Measurements from ENCODE around the gene DENND1A.

The DENND1A gene

DNA sequence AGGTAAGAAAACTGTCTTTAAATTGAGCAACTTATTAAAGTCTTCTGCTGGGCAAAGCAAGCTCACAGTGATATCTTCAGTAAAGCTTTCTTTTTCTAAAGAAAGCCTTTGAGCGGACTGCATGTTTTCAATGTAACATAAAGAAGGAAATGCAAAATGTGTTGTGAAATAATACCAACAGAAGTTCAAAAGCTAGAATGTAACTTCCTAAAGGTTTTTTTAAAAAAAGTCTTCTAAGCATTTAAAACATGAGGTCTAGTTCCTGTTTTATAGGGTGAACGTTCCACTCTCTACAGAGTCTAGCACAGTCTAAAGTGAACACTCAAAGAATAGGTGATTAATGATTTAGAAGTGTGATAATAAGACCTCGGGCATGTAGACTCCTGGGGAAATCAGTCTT is 62.9 kb downstream of the DENND1A start:
- TF ChIP-seq, protein P1, sequence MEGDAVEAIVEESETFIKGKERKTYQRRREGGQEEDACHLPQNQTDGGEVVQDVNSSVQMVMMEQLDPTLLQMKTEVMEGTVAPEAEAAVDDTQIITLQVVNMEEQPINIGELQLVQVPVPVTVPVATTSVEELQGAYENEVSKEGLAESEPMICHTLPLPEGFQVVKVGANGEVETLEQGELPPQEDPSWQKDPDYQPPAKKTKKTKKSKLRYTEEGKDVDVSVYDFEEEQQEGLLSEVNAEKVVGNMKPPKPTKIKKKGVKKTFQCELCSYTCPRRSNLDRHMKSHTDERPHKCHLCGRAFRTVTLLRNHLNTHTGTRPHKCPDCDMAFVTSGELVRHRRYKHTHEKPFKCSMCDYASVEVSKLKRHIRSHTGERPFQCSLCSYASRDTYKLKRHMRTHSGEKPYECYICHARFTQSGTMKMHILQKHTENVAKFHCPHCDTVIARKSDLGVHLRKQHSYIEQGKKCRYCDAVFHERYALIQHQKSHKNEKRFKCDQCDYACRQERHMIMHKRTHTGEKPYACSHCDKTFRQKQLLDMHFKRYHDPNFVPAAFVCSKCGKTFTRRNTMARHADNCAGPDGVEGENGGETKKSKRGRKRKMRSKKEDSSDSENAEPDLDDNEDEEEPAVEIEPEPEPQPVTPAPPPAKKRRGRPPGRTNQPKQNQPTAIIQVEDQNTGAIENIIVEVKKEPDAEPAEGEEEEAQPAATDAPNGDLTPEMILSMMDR (IDR thresholded peaks at IDR 0.05; ENCODE audit: low read depth, low read length, missing control alignments), result no peak
- in situ Hi-C loops (cut with HindIII; ENCODE audit: low sequenced_read_pairs), result no loop called here
- DNase-seq (ENCODE audit: low read depth), result no peak
- no peak overlapping the region for H3K4me3 ChIP-seq (ENCODE audit: low read depth, low read length)

DNA sequence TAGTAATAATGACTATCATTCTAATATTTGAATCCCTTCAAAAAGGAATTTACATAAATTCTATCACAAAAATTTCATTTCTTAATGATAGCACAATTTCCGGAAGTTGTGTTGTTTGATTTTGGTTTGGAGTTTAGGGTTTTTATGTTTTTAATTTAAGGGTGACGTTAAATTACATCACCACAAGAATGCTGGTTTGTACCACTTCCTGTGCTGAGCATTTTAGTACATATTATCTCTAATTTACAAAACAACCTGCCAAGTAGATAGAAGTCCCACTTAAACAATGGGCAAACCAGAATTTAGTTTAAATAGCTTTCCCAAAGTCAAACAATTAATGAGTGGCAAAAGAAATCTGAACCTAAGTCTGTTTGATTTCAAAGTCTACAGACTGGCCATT is 63.4 kb downstream of the DENND1A start:
- no peak overlapping the region for H3K4me3 ChIP-seq (ENCODE audit: low read depth, low read length)
- in situ Hi-C loops (cut with HindIII; ENCODE audit: low sequenced_read_pairs), result no loop called here
- TF ChIP-seq, protein P1 (IDR thresholded peaks at IDR 0.05; ENCODE audit: low read depth, low read length, missing control alignments), result no peak
- DNase-seq (ENCODE audit: low read depth), result no peak

DNA sequence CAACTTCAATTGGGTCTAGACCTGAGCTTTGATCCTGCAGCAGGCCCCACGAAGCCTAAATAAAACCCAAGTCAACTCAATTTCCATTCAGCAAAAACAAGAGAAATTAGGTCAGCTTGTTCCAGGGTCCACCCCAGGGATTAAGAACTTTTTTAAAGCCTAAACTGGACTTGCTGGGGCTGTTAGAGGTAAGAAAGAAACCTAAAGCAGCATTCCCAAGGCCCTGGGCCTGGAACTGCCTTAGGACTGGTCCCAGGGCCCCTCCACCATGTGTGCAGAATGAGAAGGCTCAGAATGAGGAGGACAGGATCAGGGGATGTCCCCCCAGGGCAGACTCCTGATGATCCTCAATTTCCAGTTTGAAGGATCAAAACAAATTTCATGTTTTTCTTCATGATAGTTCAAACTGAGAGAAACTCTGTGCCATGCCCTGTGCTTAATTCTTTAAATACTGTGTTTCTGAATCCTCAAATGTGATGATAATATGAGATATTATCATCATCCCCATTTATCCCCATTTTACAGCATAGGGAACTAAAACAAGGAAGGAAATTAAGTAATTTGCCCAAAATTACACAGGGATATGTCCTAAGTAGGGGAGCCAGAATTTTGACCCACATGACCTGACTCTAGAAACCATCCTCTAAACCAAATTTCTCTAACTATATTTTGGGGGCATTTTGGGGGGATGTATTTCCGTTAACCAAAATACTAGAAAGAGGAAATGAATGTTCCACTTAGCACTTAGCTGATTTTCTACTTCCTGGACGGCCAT is 64.5 kb downstream of the DENND1A start:
- TF ChIP-seq, protein P1 (IDR thresholded peaks at IDR 0.05; ENCODE audit: low read depth, low read length, missing control alignments), result no peak
- DNase-seq (ENCODE audit: low read depth), result no peak
- H3K4me3 ChIP-seq (ENCODE audit: low read depth, low read length), result no peak overlapping the region
- in situ Hi-C loops (cut with HindIII; ENCODE audit: low sequenced_read_pairs), result no loop called here

DNA sequence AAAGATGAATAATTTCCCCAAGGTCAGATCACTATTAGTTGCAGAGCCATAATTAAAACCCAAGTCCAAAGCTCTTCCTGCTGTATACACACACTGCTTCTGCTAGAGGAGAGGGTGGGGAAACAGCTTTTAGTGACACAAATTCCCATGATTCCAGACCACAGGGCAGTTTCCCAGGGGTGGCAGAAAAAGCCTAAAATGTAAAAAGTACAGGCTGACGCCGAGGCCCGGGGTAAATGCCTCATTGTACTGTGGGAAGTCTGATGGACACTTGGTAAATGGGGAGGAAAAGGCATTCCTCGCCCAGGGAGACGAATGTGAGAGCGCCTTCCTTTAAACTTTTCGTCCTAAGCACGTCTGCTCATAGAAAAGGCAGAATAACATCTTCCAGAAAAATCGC is 65.7 kb downstream of the DENND1A start:
- no peak overlapping the region for H3K4me3 ChIP-seq (ENCODE audit: low read depth, low read length)
- TF ChIP-seq, protein P1 (IDR thresholded peaks at IDR 0.05; ENCODE audit: low read depth, low read length, missing control alignments), result no peak

DNA sequence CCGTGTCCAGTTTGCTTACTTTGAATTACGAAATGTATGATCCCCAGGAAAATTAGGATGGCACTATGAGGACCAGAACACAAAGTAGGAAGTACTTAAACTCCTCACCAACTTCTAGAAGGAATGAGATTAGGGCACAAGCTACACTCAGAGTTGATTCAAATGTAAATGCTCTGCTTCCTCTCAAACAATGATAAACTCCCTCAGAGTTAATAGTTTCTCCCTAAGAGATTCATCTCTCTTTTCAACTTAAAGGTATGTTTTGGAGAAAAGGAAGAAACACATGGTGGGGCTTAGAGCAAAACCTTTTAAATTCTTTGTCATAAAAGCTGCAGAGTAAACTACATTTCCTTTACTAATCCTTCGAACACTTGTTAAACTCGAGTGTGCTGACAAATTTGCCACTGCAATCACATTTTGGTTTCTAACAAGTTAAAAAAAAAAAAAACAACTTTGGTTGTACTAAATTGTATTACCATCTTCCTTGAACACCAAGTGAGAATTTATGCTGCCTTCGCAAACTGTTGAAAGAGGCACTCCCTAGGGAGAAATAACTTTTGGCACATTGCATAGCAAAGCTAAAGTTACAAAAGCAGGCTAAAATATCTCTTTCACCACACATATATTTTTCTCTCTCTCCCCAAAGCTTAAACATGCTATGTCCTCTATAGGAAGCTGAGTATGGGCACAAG is 66.6 kb downstream of the DENND1A start:
- DNase-seq (ENCODE audit: low read depth), result no peak
- H3K4me3 ChIP-seq (ENCODE audit: low read depth, low read length), result no peak overlapping the region
- in situ Hi-C loops (cut with HindIII; ENCODE audit: low sequenced_read_pairs), result no loop called here
- TF ChIP-seq, protein P1 (IDR thresholded peaks at IDR 0.05; ENCODE audit: low read depth, low read length, missing control alignments), result no peak

More for the DNA sequence above, 65.7 kb downstream of the DENND1A start:
- no peak for DNase-seq (ENCODE audit: low read depth)
- in situ Hi-C loops (cut with HindIII; ENCODE audit: low sequenced_read_pairs), result no loop called here

DNA sequence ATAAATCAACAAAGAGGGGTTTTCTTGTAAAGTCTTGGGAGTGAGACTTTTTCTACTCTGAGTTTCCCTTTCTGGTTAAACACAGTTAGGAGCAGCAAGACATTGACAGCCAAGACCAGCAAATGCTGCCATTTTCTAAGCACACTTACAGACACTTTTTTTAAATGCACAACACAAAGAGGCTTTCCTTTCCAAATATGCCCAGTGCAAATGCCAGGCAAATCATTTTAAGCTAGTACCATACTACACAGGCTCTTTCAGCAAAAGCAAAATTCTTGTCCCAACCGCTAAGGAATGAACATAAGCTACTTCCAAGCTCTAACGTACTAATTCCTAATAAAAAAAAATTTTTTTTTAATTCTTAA is 68.2 kb downstream of the DENND1A start:
- in situ Hi-C loops (cut with HindIII; ENCODE audit: low sequenced_read_pairs), result no loop called here
- no peak for DNase-seq (ENCODE audit: low read depth)
- TF ChIP-seq, protein P1 (IDR thresholded peaks at IDR 0.05; ENCODE audit: low read depth, low read length, missing control alignments), result no peak
- no peak overlapping the region for H3K4me3 ChIP-seq (ENCODE audit: low read depth, low read length)
